CD4-positive, CD25-positive, alpha-beta regulatory T cell (primary cell): Measurements from ENCODE around the gene TNS1. TPM values are rescaled to one million over a fixed set of nuclear protein-coding genes. Genes with fewer than 3 reads are reported as not detected.

ENCODE experiments used
- ATAC-seq, 2 donors: fragments of 150-1000 bp; cut with Tn5 transposase; one replicate each; pipeline ENCODE4 v1.10.0; 2021; ENCODE audit warnings: low read depth in 2 of 2, moderate number of reproducible peaks in 2 of 2, moderate library complexity in 1 of 2
- DNase-seq, 3 donors: peaks; one replicate each; pipeline versions ENCODE4 v3.0.0 to v3.0.0-alpha.2; 2012 to 2022; ENCODE audit warnings: mixed read lengths in 1 of 3
- H3K27ac ChIP-seq: one replicate; pipeline ENCODE4 v1.7.0; 2013; ENCODE audit warnings: mild to moderate bottlenecking, low read length; ENCODE audit not compliant: insufficient read depth, poor library complexity, severe bottlenecking
- H3K27me3 ChIP-seq: one replicate; pipeline ENCODE4 v1.7.0; 2013; ENCODE audit warnings: low read length; ENCODE audit not compliant: control insufficient read depth, insufficient read depth
- H3K36me3 ChIP-seq: one replicate; pipeline ENCODE4 v1.7.0; 2013; ENCODE audit warnings: mild to moderate bottlenecking, low read length, moderate library complexity; ENCODE audit not compliant: control insufficient read depth, insufficient read depth
- H3K4me1 ChIP-seq: 2 replicates; pipeline ENCODE4 v1.7.0; 2013; ENCODE audit warnings: mild to moderate bottlenecking, low read length; ENCODE audit not compliant: insufficient read depth, control insufficient read depth, poor library complexity, severe bottlenecking
- H3K4me3 ChIP-seq: one replicate; pipeline ENCODE4 v1.7.0; 2013; ENCODE audit warnings: low read depth, mild to moderate bottlenecking, low read length, moderate library complexity
- H3K9me3 ChIP-seq, 2 experiments: 1 replicate in 1 of 2; 2 replicates in 1 of 2; pipeline ENCODE4 v1.7.0; 2013; ENCODE audit warnings: low read length in 2 of 2, mild to moderate bottlenecking in 1 of 2, moderate library complexity in 1 of 2; ENCODE audit not compliant: control insufficient read depth in 2 of 2
- H3K27ac Mint-ChIP-seq, 3 donors: one replicate each; pipeline ENCODE4 v1.8.0; 2020 to 2022; ENCODE audit warnings: mild to moderate bottlenecking in 3 of 3, mixed read lengths in 3 of 3, moderate library complexity in 2 of 3
- H3K27me3 Mint-ChIP-seq: one replicate; pipeline ENCODE4 v1.8.0; 2022; ENCODE audit warnings: mild to moderate bottlenecking, mixed read lengths
- H3K36me3 Mint-ChIP-seq: one replicate; pipeline ENCODE4 v1.8.0; 2020; ENCODE audit warnings: mixed read lengths
- H3K4me1 Mint-ChIP-seq, 4 donors: one replicate each; pipeline ENCODE4 v1.8.0; 2020 to 2022; ENCODE audit warnings: mixed read lengths in 4 of 4, mild to moderate bottlenecking in 1 of 4
- H3K4me3 Mint-ChIP-seq, 4 donors: one replicate each; pipeline ENCODE4 v1.8.0; 2020 to 2022; ENCODE audit warnings: mild to moderate bottlenecking in 4 of 4, mixed read lengths in 4 of 4, moderate library complexity in 3 of 4
- H3K9me3 Mint-ChIP-seq, 7 donors: one replicate each; pipeline ENCODE4 v1.8.0; 2020 to 2022; ENCODE audit warnings: mixed read lengths in 7 of 7, mild to moderate bottlenecking in 3 of 7, moderate library complexity in 2 of 7
- polyA plus RNA-seq, 4 donors: library from polyadenylated mRNA; unstranded; fragments of 300-500 nt; fragmentation: Illumina TruSeq; gene quantifications; one replicate each; pipeline ENCODE4 v1.2.3, GENCODE V29; 2021
- total RNA-seq: library from RNA; stranded (reverse); gene quantifications from one replicate; pipeline ENCODE4 v1.2.3, GENCODE V29; 2022

TNS1 gene
- total and polyA plus RNA-seq, 5 donors from 2014 or later: 0.49 TPM; not detected in 4

GRCh38 chr2:218023636-218024035 is 20.8 kb upstream of the TNS1 start:
- H3K4me3 Mint-ChIP-seq: no peak overlapping the region
- no peaks in the 10 kb centered on the region for H3K9me3 Mint-ChIP-seq
- DNase-seq: no peak
- no peaks in the 10 kb centered on the region for H3K4me1 ChIP-seq
- no peaks in the 10 kb centered on the region for H3K27me3 Mint-ChIP-seq
- H3K27me3 ChIP-seq: no peaks in the 10 kb centered on the region
- H3K9me3 ChIP-seq: no peaks in the 10 kb centered on the region
- no peaks in the 10 kb centered on the region for H3K4me1 Mint-ChIP-seq
- no peak overlapping the region for H3K27ac Mint-ChIP-seq
- no peak overlapping the region for H3K4me3 ChIP-seq
- no peaks in the 10 kb centered on the region for H3K36me3 Mint-ChIP-seq
- H3K36me3 ChIP-seq: no peaks in the 10 kb centered on the region
- no peak for ATAC-seq
- H3K27ac ChIP-seq: no peak overlapping the region

GRCh38 chr2:218022851-218023530 is 20.2 kb upstream of the TNS1 start:
- H3K27ac ChIP-seq: no peak overlapping the region
- Mint-ChIP-seq H3K9me3 (no peaks in the 10 kb centered on the region), H3K4me1 (no peaks in the 10 kb centered on the region), H3K36me3 (no peaks in the 10 kb centered on the region), H3K4me3 (no peak overlapping the region), H3K27me3 (no peaks in the 10 kb centered on the region), H3K27ac (no peak overlapping the region)
- no peaks in the 10 kb centered on the region for H3K27me3 ChIP-seq
- no peak for ATAC-seq
- H3K36me3 ChIP-seq: no peaks in the 10 kb centered on the region
- DNase-seq: no peak
- no peaks in the 10 kb centered on the region for H3K9me3 ChIP-seq
- H3K4me3 ChIP-seq: no peak overlapping the region
- no peaks in the 10 kb centered on the region for H3K4me1 ChIP-seq

GRCh38 chr2:218022131-218022850 is 19.5 kb upstream of the TNS1 start:
- no peak overlapping the region for H3K4me3 ChIP-seq
- no peaks in the 10 kb centered on the region for H3K4me1 ChIP-seq
- no peaks in the 10 kb centered on the region for H3K27me3 ChIP-seq
- H3K36me3 ChIP-seq: no peaks in the 10 kb centered on the region
- Mint-ChIP-seq H3K27me3 (peaks cover 5% of the 10 kb centered on the region), H3K4me1 (no peaks in the 10 kb centered on the region), H3K36me3 (no peaks in the 10 kb centered on the region), H3K9me3 (no peaks in the 10 kb centered on the region), H3K4me3 (no peak overlapping the region), H3K27ac (no peak overlapping the region)
- H3K27ac ChIP-seq: no peak overlapping the region
- ATAC-seq: no peak
- DNase-seq: no peak
- H3K9me3 ChIP-seq: no peaks in the 10 kb centered on the region

GRCh38 chr2:218021536-218022071 is 18.8 kb upstream of the TNS1 start:
- Histone ChIP-seq H3K27ac (no peak overlapping the region), H3K4me1 (no peaks in the 10 kb centered on the region), H3K27me3 (no peaks in the 10 kb centered on the region), H3K36me3 (no peaks in the 10 kb centered on the region), H3K4me3 (no peak overlapping the region), H3K9me3 (no peaks in the 10 kb centered on the region)
- no peaks in the 10 kb centered on the region for H3K9me3 Mint-ChIP-seq
- H3K27me3 Mint-ChIP-seq: peaks cover 5% of the 10 kb centered on the region
- H3K4me1 Mint-ChIP-seq: no peaks in the 10 kb centered on the region
- no peaks in the 10 kb centered on the region for H3K36me3 Mint-ChIP-seq
- H3K4me3 Mint-ChIP-seq: no peak overlapping the region
- no peak overlapping the region for H3K27ac Mint-ChIP-seq
- DNase-seq (no peak), ATAC-seq (no peak)

GRCh38 chr2:218020966-218021535 is 18.3 kb upstream of the TNS1 start:
- H3K4me1 Mint-ChIP-seq: no peaks in the 10 kb centered on the region
- no peaks in the 10 kb centered on the region for H3K9me3 Mint-ChIP-seq
- no peaks in the 10 kb centered on the region for H3K9me3 ChIP-seq
- no peaks in the 10 kb centered on the region for H3K36me3 Mint-ChIP-seq
- no peak overlapping the region for H3K27ac ChIP-seq
- DNase-seq (no peak), ATAC-seq (no peak)
- no peaks in the 10 kb centered on the region for H3K36me3 ChIP-seq
- H3K4me1 ChIP-seq: no peaks in the 10 kb centered on the region
- H3K27ac Mint-ChIP-seq: no peak overlapping the region
- H3K27me3 ChIP-seq: no peaks in the 10 kb centered on the region
- no peak overlapping the region for H3K4me3 Mint-ChIP-seq
- H3K4me3 ChIP-seq: no peak overlapping the region
- peaks cover 5% of the 10 kb centered on the region for H3K27me3 Mint-ChIP-seq

GRCh38 chr2:218020281-218020680 is 17.5 kb upstream of the TNS1 start:
- no peaks in the 10 kb centered on the region for H3K36me3 Mint-ChIP-seq
- H3K4me3 Mint-ChIP-seq: no peak overlapping the region
- no peaks in the 10 kb centered on the region for H3K9me3 Mint-ChIP-seq
- H3K27ac Mint-ChIP-seq: no peak overlapping the region
- Histone ChIP-seq H3K9me3 (no peaks in the 10 kb centered on the region), H3K4me1 (no peaks in the 10 kb centered on the region), H3K27me3 (no peaks in the 10 kb centered on the region), H3K4me3 (no peak overlapping the region), H3K27ac (no peak overlapping the region), H3K36me3 (no peaks in the 10 kb centered on the region)
- H3K4me1 Mint-ChIP-seq: no peaks in the 10 kb centered on the region
- ATAC-seq (no peak), DNase-seq (no peak)
- H3K27me3 Mint-ChIP-seq: peaks cover 5% of the 10 kb centered on the region

- DNase-seq (no peak), ATAC-seq (no peak)
- Histone ChIP-seq H3K4me3 (no peak overlapping the region), H3K27ac (no peak overlapping the region), H3K36me3 (no peaks in the 10 kb centered on the region), H3K27me3 (no peaks in the 10 kb centered on the region), H3K4me1 (no peaks in the 10 kb centered on the region), H3K9me3 (no peaks in the 10 kb centered on the region)
- Mint-ChIP-seq H3K36me3 (no peaks in the 10 kb centered on the region), H3K4me3 (no peak overlapping the region), H3K4me1 (no peaks in the 10 kb centered on the region), H3K27ac (no peak overlapping the region), H3K9me3 (no peaks in the 10 kb centered on the region), H3K27me3 (peaks cover 5% of the 10 kb centered on the region)
Observed at GRCh38 chr2:218019411-218020060, 16.7 kb upstream of the TNS1 start.
